GM21576 (cell line): ENCODE data around the gene GPR108.
A peak's percentile ranks its signal among the peaks of the same experiment; 100 is the strongest.
"Not testable (repeated sequence)": the region's sequence is repeated elsewhere in the genome, so short reads cannot be mapped to it uniquely, and the experiment has no call there.

Source experiments
- ATAC-seq: cut with Tn5 transposase; IDR thresholded peaks from one replicate; pipeline ENCODE4 v1.9.1; 2021; ENCODE audit warnings: mild to moderate bottlenecking, moderate library complexity; ENCODE audit not compliant: unreplicated experiment

GPR108 gene

GRCh38 chr19:6761053-6761676 lies 23.8 kb upstream of the GPR108 start:
- ATAC-seq = no peak

GRCh38 chr19:6760606-6761005 lies 23.2 kb upstream of the GPR108 start:
- ATAC-seq = no peak

- no peak for ATAC-seq
Measured at GRCh38 chr19:6754653-6755463, 17.5 kb upstream of the GPR108 start.

GRCh38 chr19:6754136-6754535 lies 16.8 kb upstream of the GPR108 start:
- ATAC-seq = no peak

GRCh38 chr19:6753178-6754031 lies 16.0 kb upstream of the GPR108 start:
- peak; percentile 73 for ATAC-seq

GRCh38 chr19:6752256-6753177 lies 15.1 kb upstream of the GPR108 start:
- no peak for ATAC-seq

- ATAC-seq = no peak
Measured at GRCh38 chr19:6751189-6751588, 13.8 kb upstream of the GPR108 start.

- ATAC-seq = no peak
Measured at GRCh38 chr19:6750062-6750461, 12.7 kb upstream of the GPR108 start.

GRCh38 chr19:6748543-6748942 lies 11.2 kb upstream of the GPR108 start:
- not testable (repeated sequence) for ATAC-seq

GRCh38 chr19:6745965-6746364 lies 8.6 kb upstream of the GPR108 start:
- no peak for ATAC-seq

- ATAC-seq = no peak
Measured at GRCh38 chr19:6744381-6745301, 7.3 kb upstream of the GPR108 start.

- no peak for ATAC-seq
Measured at GRCh38 chr19:6743714-6744380, 6.5 kb upstream of the GPR108 start.

- ATAC-seq = no peak
Measured at GRCh38 chr19:6743066-6743465, 5.7 kb upstream of the GPR108 start.

- no peak for ATAC-seq
Measured at GRCh38 chr19:6740589-6741343, 3.4 kb upstream of the GPR108 start.

GRCh38 chr19:6739883-6740588 lies 2.7 kb upstream of the GPR108 start:
- ATAC-seq = no peak

- no peak for ATAC-seq
Measured at GRCh38 chr19:6739390-6739882, 2.1 kb upstream of the GPR108 start, which contains the start of gene TRIP10. Gene TRIP10 (plus strand): TSS chr19:6739680. CDS start chr19:6739762, 82 bp downstream.

- no peak for ATAC-seq
Measured at GRCh38 chr19:6738787-6739389, 1.5 kb upstream of the GPR108 start.
